DOHH2 (cell line): Measurements from ENCODE around the gene MEX3C.

Experiments
- CTCF ChIP-seq: fragments of 200-600 bp; sonication (generic); IDR thresholded peaks from one replicate; pipeline ENCODE4 v1.5.1; 2014; ENCODE audit warnings: antibody characterized with exemption, mild to moderate bottlenecking, low read depth, low read length; ENCODE audit not compliant: poor library complexity, severe bottlenecking
- EZH2phosphoT487 ChIP-seq: fragments of 200-600 bp; sonication (generic); IDR thresholded peaks from 2 replicates; pipeline ENCODE4 v1.6.1; 2017; ENCODE audit warnings: borderline replicate concordance, mild to moderate bottlenecking, antibody characterized with exemption, low read length, moderate library complexity, mixed read lengths

DNA sequence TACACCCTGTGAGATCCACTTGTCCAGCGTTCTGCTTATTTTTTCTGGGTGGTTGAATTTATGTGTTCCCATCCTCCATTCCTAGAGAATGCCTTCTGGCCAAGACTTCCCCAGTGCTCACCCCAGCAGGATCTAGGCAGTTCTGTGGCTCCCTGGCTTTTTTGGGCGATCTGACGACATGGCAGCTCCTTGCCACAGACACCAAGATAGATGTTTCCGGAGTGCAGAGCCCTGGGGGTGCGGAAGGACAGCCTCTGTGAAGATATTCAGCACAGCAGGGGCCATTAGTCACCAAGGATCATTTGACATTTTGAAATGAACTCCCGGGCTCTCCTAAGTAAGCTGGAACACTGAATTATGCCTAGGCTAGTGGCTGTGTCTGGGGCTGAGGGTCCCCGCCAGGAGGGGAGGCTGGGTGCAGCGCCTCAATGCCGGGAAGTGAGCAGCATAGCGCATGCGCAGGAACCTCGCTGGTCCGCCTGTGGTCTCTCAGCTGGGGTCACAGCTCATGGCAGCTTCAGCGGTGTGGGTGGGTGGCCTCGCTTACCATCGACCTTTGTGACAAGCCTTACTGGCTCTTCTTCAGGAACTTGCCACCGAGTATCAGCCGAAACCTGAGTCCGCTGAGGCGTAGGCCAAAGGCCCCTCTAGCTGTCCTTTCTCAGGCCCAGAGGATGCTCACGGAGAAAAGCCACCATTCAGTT lies 60.3 kb downstream of the MEX3C start:
- no peak for TF ChIP-seq CTCF
- TF ChIP-seq EZH2phosphoT487: no peak
